Activated T-helper 2 cell treated with anti-CD3 and anti-CD28 coated beads, Interferon-gamma antibody, Interleukin-2, Interleukin-4, amounts not matched to agents 10 μg/mL and 5 μg/mL and 100 μg/mL, durations not matched to agents 14 hours and 24 hours and 36 hours (primary cell): ENCODE measurements around the gene TCP11L1. TPM values are rescaled to one million over a fixed set of nuclear protein-coding genes. Genes with fewer than 3 reads are reported as not detected.

Experiments
- DNase-seq: peaks from one replicate; pipeline ENCODE4 v3.0.0; 2021; ENCODE audit warnings: low spot score
- H3K27ac Mint-ChIP-seq: one replicate; pipeline ENCODE4 v1.8.0; 2021; ENCODE audit warnings: mixed read lengths
- H3K27me3 Mint-ChIP-seq: one replicate; pipeline ENCODE4 v1.8.0; 2021; ENCODE audit warnings: low read depth, mixed read lengths
- H3K36me3 Mint-ChIP-seq: one replicate; pipeline ENCODE4 v1.8.0; 2021; ENCODE audit warnings: low read depth, mixed read lengths
- H3K4me1 Mint-ChIP-seq: one replicate; pipeline ENCODE4 v1.8.0; 2021; ENCODE audit warnings: low read depth, mixed read lengths
- H3K4me3 Mint-ChIP-seq: one replicate; pipeline ENCODE4 v1.8.0; 2021; ENCODE audit warnings: low read depth, mild to moderate bottlenecking, moderate library complexity, mixed read lengths
- H3K9me3 Mint-ChIP-seq: one replicate; pipeline ENCODE4 v1.8.0; 2021; ENCODE audit warnings: mixed read lengths
- intact Hi-C: fragments of 100-400 bp; cut with micrococcal nuclease; formaldehyde crosslinking; loops from one replicate; pipeline ENCODE4 v1.15.1; 2023
- total RNA-seq: library from RNA; stranded (reverse); gene quantifications from 2 replicates; pipeline ENCODE4 v1.2.3, GENCODE V29; 2022

TCP11L1 gene
- total RNA-seq, 1 donor from 2014 or later = 12.4 TPM

GRCh38 chr11:33060271-33060670 lies 20.9 kb downstream of the TCP11L1 start:
- H3K4me3 Mint-ChIP-seq = no peak overlapping the region
- intact Hi-C loops = loop anchor here (5.0 kb wide), 1 partner anchor 238 kb away; no protein-coding TSS in a partner anchor
- H3K4me1 Mint-ChIP-seq = peaks cover 42% of the 10 kb centered on the region
- H3K9me3 Mint-ChIP-seq = no peaks in the 10 kb centered on the region
- H3K27me3 Mint-ChIP-seq = no peaks in the 10 kb centered on the region
- no peak overlapping the region for H3K27ac Mint-ChIP-seq
- H3K36me3 Mint-ChIP-seq = peaks cover 66% of the 10 kb centered on the region
- no peak for DNase-seq

GRCh38 chr11:33062137-33062536 lies 22.8 kb downstream of the TCP11L1 start:
- H3K27ac Mint-ChIP-seq = no peak overlapping the region
- no peak overlapping the region for H3K4me3 Mint-ChIP-seq
- intact Hi-C loops = loop anchor here (5.0 kb wide), 1 partner anchor 240 kb away; no protein-coding TSS in a partner anchor
- no peaks in the 10 kb centered on the region for H3K9me3 Mint-ChIP-seq
- H3K36me3 Mint-ChIP-seq = peaks cover 71% of the 10 kb centered on the region
- H3K4me1 Mint-ChIP-seq = peaks cover 45% of the 10 kb centered on the region
- DNase-seq = no peak
- no peaks in the 10 kb centered on the region for H3K27me3 Mint-ChIP-seq

- peak overlapping the region; percentile 50 for H3K27ac Mint-ChIP-seq
- H3K4me3 Mint-ChIP-seq = no peak overlapping the region
- intact Hi-C loops = loop anchor here (1.0 to 5.0 kb wide), 5 partner anchors 23 to 254 kb away; partner anchors contain the start of gene QSER1
- peaks cover 45% of the 10 kb centered on the region for H3K4me1 Mint-ChIP-seq
- no peak for DNase-seq
- H3K27me3 Mint-ChIP-seq = no peaks in the 10 kb centered on the region
- no peaks in the 10 kb centered on the region for H3K9me3 Mint-ChIP-seq
- H3K36me3 Mint-ChIP-seq = peaks cover 66% of the 10 kb centered on the region
Observed at GRCh38 chr11:33063326-33063881, 24.0 kb downstream of the TCP11L1 start.

GRCh38 chr11:33064033-33064825 lies 24.9 kb downstream of the TCP11L1 start:
- intact Hi-C loops = loop anchor here (5.0 kb wide), 1 partner anchor 242 kb away; no protein-coding TSS in a partner anchor
- Mint-ChIP-seq H3K9me3 (no peaks in the 10 kb centered on the region), H3K4me1 (peaks cover 42% of the 10 kb centered on the region), H3K27ac (peak overlapping the region; percentile 41), H3K36me3 (peaks cover 64% of the 10 kb centered on the region), H3K27me3 (no peaks in the 10 kb centered on the region), H3K4me3 (no peak overlapping the region)
- no peak for DNase-seq

GRCh38 chr11:33064866-33065265 lies 25.5 kb downstream of the TCP11L1 start:
- no peak for DNase-seq
- no peaks in the 10 kb centered on the region for H3K9me3 Mint-ChIP-seq
- no peak overlapping the region for H3K4me3 Mint-ChIP-seq
- H3K27ac Mint-ChIP-seq = peak overlapping the region; percentile 41
- no peaks in the 10 kb centered on the region for H3K27me3 Mint-ChIP-seq
- peaks cover 58% of the 10 kb centered on the region for H3K36me3 Mint-ChIP-seq
- intact Hi-C loops = loop anchor here (1.0 to 5.0 kb wide), 2 partner anchors 105 to 243 kb away; no protein-coding TSS in a partner anchor
- H3K4me1 Mint-ChIP-seq = peaks cover 39% of the 10 kb centered on the region

- Mint-ChIP-seq H3K9me3 (no peaks in the 10 kb centered on the region), H3K36me3 (peaks cover 50% of the 10 kb centered on the region), H3K4me1 (peaks cover 38% of the 10 kb centered on the region), H3K4me3 (no peak overlapping the region), H3K27ac (no peak overlapping the region), H3K27me3 (no peaks in the 10 kb centered on the region)
- peak; percentile 54 for DNase-seq
- intact Hi-C loops = loop anchor here (1.0 kb wide), 1 partner anchor 105 kb away; no protein-coding TSS in a partner anchor
Observed at GRCh38 chr11:33065445-33066178, 26.2 kb downstream of the TCP11L1 start.

- Mint-ChIP-seq H3K9me3 (no peaks in the 10 kb centered on the region), H3K27me3 (no peaks in the 10 kb centered on the region), H3K4me1 (peaks cover 30% of the 10 kb centered on the region), H3K27ac (no peak overlapping the region), H3K4me3 (no peak overlapping the region), H3K36me3 (peaks cover 48% of the 10 kb centered on the region)
- no peak for DNase-seq
- intact Hi-C loops = no loop called here
Observed at GRCh38 chr11:33067294-33067693, 27.9 kb downstream of the TCP11L1 start.

GRCh38 chr11:33068611-33069340 lies 29.4 kb downstream of the TCP11L1 start:
- no peak overlapping the region for H3K4me3 Mint-ChIP-seq
- peaks cover 49% of the 10 kb centered on the region for H3K36me3 Mint-ChIP-seq
- no peak overlapping the region for H3K27ac Mint-ChIP-seq
- H3K9me3 Mint-ChIP-seq = no peaks in the 10 kb centered on the region
- DNase-seq = no peak
- intact Hi-C loops = no loop called here
- H3K4me1 Mint-ChIP-seq = peaks cover 17% of the 10 kb centered on the region
- H3K27me3 Mint-ChIP-seq = no peaks in the 10 kb centered on the region

GRCh38 chr11:33072465-33072864 lies 33.1 kb downstream of the TCP11L1 start:
- no peak for DNase-seq
- no peaks in the 10 kb centered on the region for H3K4me1 Mint-ChIP-seq
- H3K4me3 Mint-ChIP-seq = no peak overlapping the region
- no peaks in the 10 kb centered on the region for H3K9me3 Mint-ChIP-seq
- H3K27ac Mint-ChIP-seq = no peak overlapping the region
- peaks cover 54% of the 10 kb centered on the region for H3K36me3 Mint-ChIP-seq
- intact Hi-C loops = no loop called here
- H3K27me3 Mint-ChIP-seq = no peaks in the 10 kb centered on the region

- intact Hi-C loops = no loop called here
- Mint-ChIP-seq H3K9me3 (no peaks in the 10 kb centered on the region), H3K4me1 (no peaks in the 10 kb centered on the region), H3K4me3 (no peak overlapping the region), H3K36me3 (peaks cover 59% of the 10 kb centered on the region), H3K27me3 (no peaks in the 10 kb centered on the region), H3K27ac (no peak overlapping the region)
- DNase-seq = no peak
Observed at GRCh38 chr11:33083918-33084317, 44.5 kb downstream of the TCP11L1 start.

GRCh38 chr11:33086017-33086416 lies 46.6 kb downstream of the TCP11L1 start:
- Mint-ChIP-seq H3K4me3 (no peak overlapping the region), H3K27me3 (no peaks in the 10 kb centered on the region), H3K36me3 (peaks cover 66% of the 10 kb centered on the region), H3K9me3 (no peaks in the 10 kb centered on the region), H3K4me1 (no peaks in the 10 kb centered on the region), H3K27ac (no peak overlapping the region)
- no peak for DNase-seq
- intact Hi-C loops = no loop called here

- no peak overlapping the region for H3K27ac Mint-ChIP-seq
- H3K27me3 Mint-ChIP-seq = no peaks in the 10 kb centered on the region
- no peak for DNase-seq
- intact Hi-C loops = no loop called here
- no peaks in the 10 kb centered on the region for H3K4me1 Mint-ChIP-seq
- H3K4me3 Mint-ChIP-seq = no peak overlapping the region
- H3K9me3 Mint-ChIP-seq = no peaks in the 10 kb centered on the region
- H3K36me3 Mint-ChIP-seq = peaks cover 51% of the 10 kb centered on the region
Observed at GRCh38 chr11:33089776-33090175, 50.4 kb downstream of the TCP11L1 start.
